Effector memory CD4-positive, alpha-beta T cell (primary cell): ENCODE data around the gene CCNDBP1.

Experiments used
- DNase-seq, 3 donors: peaks; one replicate each; pipeline ENCODE4 v3.0.0-alpha.2; 2020
- H3K27ac ChIP-seq: 2 replicates; pipeline ENCODE4 v1.7.0; 2013; ENCODE audit warnings: mild to moderate bottlenecking, low read length, moderate library complexity; ENCODE audit not compliant: insufficient read depth, poor library complexity, severe bottlenecking
- H3K27me3 ChIP-seq: replicated peaks from 2 replicates; pipeline ENCODE4 v1.7.0; 2013; ENCODE audit warnings: mild to moderate bottlenecking, low read length; ENCODE audit not compliant: insufficient read depth, control insufficient read depth, poor library complexity, severe bottlenecking
- H3K36me3 ChIP-seq: 2 replicates; pipeline ENCODE4 v1.7.0; 2013; ENCODE audit warnings: mild to moderate bottlenecking, low read length, moderate library complexity; ENCODE audit not compliant: control insufficient read depth, insufficient read depth
- H3K4me1 ChIP-seq: 2 replicates; pipeline ENCODE4 v1.7.0; 2013; ENCODE audit warnings: low read length, mild to moderate bottlenecking; ENCODE audit not compliant: control insufficient read depth, insufficient read depth, poor library complexity, severe bottlenecking
- H3K4me3 ChIP-seq: 2 replicates; pipeline ENCODE4 v1.7.0; 2013; ENCODE audit warnings: low read length, low read depth, mild to moderate bottlenecking; ENCODE audit not compliant: insufficient read depth, poor library complexity, severe bottlenecking
- H3K9me3 ChIP-seq: 2 replicates; pipeline ENCODE4 v1.7.0; 2013; ENCODE audit warnings: mild to moderate bottlenecking, low read length, moderate library complexity; ENCODE audit not compliant: control insufficient read depth

CCNDBP1 gene

GRCh38 chr15:43242616-43243015 is 57.4 kb downstream of the CCNDBP1 start:
- no peak for DNase-seq
- Histone ChIP-seq H3K36me3 (no peaks in the 10 kb centered on the region), H3K4me3 (no peak overlapping the region), H3K9me3 (no peaks in the 10 kb centered on the region), H3K27me3 (no peaks in the 10 kb centered on the region), H3K27ac (no peak overlapping the region), H3K4me1 (no peaks in the 10 kb centered on the region)

GRCh38 chr15:43243020-43243645 is 57.9 kb downstream of the CCNDBP1 start:
- H3K27me3 ChIP-seq, result no peaks in the 10 kb centered on the region
- no peaks in the 10 kb centered on the region for H3K36me3 ChIP-seq
- no peak for DNase-seq
- H3K9me3 ChIP-seq, result no peaks in the 10 kb centered on the region
- no peak overlapping the region for H3K27ac ChIP-seq
- H3K4me1 ChIP-seq, result no peaks in the 10 kb centered on the region
- no peak overlapping the region for H3K4me3 ChIP-seq

GRCh38 chr15:43244092-43244491 is 58.9 kb downstream of the CCNDBP1 start:
- Histone ChIP-seq H3K4me3 (no peak overlapping the region), H3K4me1 (no peaks in the 10 kb centered on the region), H3K27ac (no peak overlapping the region), H3K27me3 (no peaks in the 10 kb centered on the region), H3K9me3 (no peaks in the 10 kb centered on the region), H3K36me3 (no peaks in the 10 kb centered on the region)
- DNase-seq, result no peak

- no peaks in the 10 kb centered on the region for H3K36me3 ChIP-seq
- H3K27ac ChIP-seq, result no peak overlapping the region
- no peak overlapping the region for H3K4me3 ChIP-seq
- DNase-seq, result no peak
- H3K27me3 ChIP-seq, result no peaks in the 10 kb centered on the region
- no peaks in the 10 kb centered on the region for H3K9me3 ChIP-seq
- no peaks in the 10 kb centered on the region for H3K4me1 ChIP-seq
Observed at GRCh38 chr15:43246261-43246774, 61.1 kb downstream of the CCNDBP1 start.
